ENCODE data around the gene LRRC74B.
"Not testable (repeated sequence)": the region's sequence is repeated elsewhere in the genome, so short reads cannot be mapped to it uniquely, and the experiment has no call there.

DNA sequence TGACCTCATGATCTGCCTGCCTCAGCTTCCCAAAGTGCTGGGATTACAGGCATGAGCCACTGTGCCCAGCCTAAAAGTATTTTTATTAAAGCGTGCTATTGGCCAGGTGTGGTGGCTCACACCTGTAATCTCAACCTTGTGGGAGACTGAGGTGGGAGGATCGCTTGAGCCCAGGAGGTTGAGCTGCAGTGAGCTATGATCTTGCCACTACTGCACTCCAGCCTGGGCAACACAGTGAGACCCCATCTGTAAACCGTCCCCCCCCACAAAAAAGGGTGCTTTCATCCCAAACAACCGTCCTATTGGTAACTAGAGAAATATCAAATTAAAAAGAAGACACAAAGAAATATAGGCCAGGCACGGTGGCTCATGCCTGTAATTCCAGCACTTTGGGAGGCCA lies 6.6 kb upstream of the LRRC74B start:
- TF ChIP-seq CTCF, EP300, POLR2A (IDR thresholded peaks at IDR 0.05): not testable (repeated sequence)
